Brain microvascular endothelial cell (primary cell): ENCODE results near the gene PCNX1.

ENCODE experiments used
- DNase-seq: peaks from one replicate; pipeline ENCODE4 v3.0.0-alpha.2; 2020
- H3K27ac ChIP-seq: fragments of 250-450 bp; sonication (Bioruptor Pico); 2 replicates; pipeline ENCODE4 v1.5.1; 2020; ENCODE audit warnings: mild to moderate bottlenecking, moderate library complexity
- H3K27me3 ChIP-seq: fragments of 250-450 bp; sonication (Bioruptor Pico); replicated peaks from 2 replicates; pipeline ENCODE4 v1.5.1; 2020; ENCODE audit warnings: mild to moderate bottlenecking
- H3K36me3 ChIP-seq: fragments of 250-450 bp; sonication (Bioruptor Pico); replicated peaks from 2 replicates; pipeline ENCODE4 v1.5.1; 2020; ENCODE audit warnings: mild to moderate bottlenecking
- H3K4me3 ChIP-seq: 2 replicates; pipeline ENCODE4 v1.5.1; 2011; ENCODE audit warnings: low read depth, mild to moderate bottlenecking, control low read depth, low read length, moderate library complexity
- CTCF ChIP-seq: IDR thresholded peaks from 2 replicates; pipeline ENCODE4 v1.5.1; 2011; ENCODE audit warnings: low read depth, mild to moderate bottlenecking, moderate library complexity, low read length, control low read depth, inconsistent platforms; ENCODE audit errors: missing control alignments
- in situ Hi-C: cut with HindIII; loops from 2 replicates; pipeline ENCODE4 v1.10.0; 2017; ENCODE audit warnings: low sequenced_read_pairs, low pct_ligation_motif_present

PCNX1 gene

GRCh38 chr14:70917633-70918032, 10.4 kb downstream of the PCNX1 start:
- Histone ChIP-seq H3K36me3 (peaks cover 2% of the 10 kb centered on the region), H3K27me3 (no peaks in the 10 kb centered on the region), H3K4me3 (no peak overlapping the region), H3K27ac (no peak overlapping the region)
- no peak for TF ChIP-seq CTCF
- DNase-seq = no peak
- in situ Hi-C loops = no loop called here

GRCh38 chr14:70919774-70920173, 12.5 kb downstream of the PCNX1 start:
- Histone ChIP-seq H3K27ac (no peak overlapping the region), H3K4me3 (no peak overlapping the region), H3K36me3 (peaks cover 2% of the 10 kb centered on the region), H3K27me3 (no peaks in the 10 kb centered on the region)
- TF ChIP-seq CTCF = no peak
- in situ Hi-C loops = no loop called here
- peak; percentile 48 for DNase-seq

- Histone ChIP-seq H3K4me3 (no peak overlapping the region), H3K36me3 (peaks cover 2% of the 10 kb centered on the region), H3K27me3 (no peaks in the 10 kb centered on the region), H3K27ac (no peak overlapping the region)
- in situ Hi-C loops = no loop called here
- no peak for TF ChIP-seq CTCF
- no peak for DNase-seq
Measured at GRCh38 chr14:70920608-70921007, 13.3 kb downstream of the PCNX1 start.

- in situ Hi-C loops = no loop called here
- Histone ChIP-seq H3K4me3 (no peak overlapping the region), H3K36me3 (peaks cover 2% of the 10 kb centered on the region), H3K27ac (no peak overlapping the region), H3K27me3 (no peaks in the 10 kb centered on the region)
- no peak for DNase-seq
- TF ChIP-seq CTCF = no peak
Measured at GRCh38 chr14:70921669-70922068, 14.4 kb downstream of the PCNX1 start.

- no peak overlapping the region for H3K27ac ChIP-seq
- no peak overlapping the region for H3K4me3 ChIP-seq
- H3K27me3 ChIP-seq = no peaks in the 10 kb centered on the region
- in situ Hi-C loops = no loop called here
- no peaks in the 10 kb centered on the region for H3K36me3 ChIP-seq
- no peak for DNase-seq
- no peak for TF ChIP-seq CTCF
Measured at GRCh38 chr14:70924521-70924920, 17.3 kb downstream of the PCNX1 start.

GRCh38 chr14:70926235-70926830, 19.1 kb downstream of the PCNX1 start:
- no peak for DNase-seq
- Histone ChIP-seq H3K36me3 (no peaks in the 10 kb centered on the region), H3K27me3 (no peaks in the 10 kb centered on the region), H3K27ac (no peak overlapping the region), H3K4me3 (no peak overlapping the region)
- no peak for TF ChIP-seq CTCF
- in situ Hi-C loops = no loop called here
